GM19193 (cell line): ENCODE measurements around the gene S100A7A.

Experiments
- POLR2A ChIP-seq: IDR thresholded peaks from 4 replicates; pipeline ENCODE4 v1.6.1; 2011; ENCODE audit not compliant: insufficient read depth, insufficient read length; ENCODE audit errors: extremely low read depth

The S100A7A gene

DNA sequence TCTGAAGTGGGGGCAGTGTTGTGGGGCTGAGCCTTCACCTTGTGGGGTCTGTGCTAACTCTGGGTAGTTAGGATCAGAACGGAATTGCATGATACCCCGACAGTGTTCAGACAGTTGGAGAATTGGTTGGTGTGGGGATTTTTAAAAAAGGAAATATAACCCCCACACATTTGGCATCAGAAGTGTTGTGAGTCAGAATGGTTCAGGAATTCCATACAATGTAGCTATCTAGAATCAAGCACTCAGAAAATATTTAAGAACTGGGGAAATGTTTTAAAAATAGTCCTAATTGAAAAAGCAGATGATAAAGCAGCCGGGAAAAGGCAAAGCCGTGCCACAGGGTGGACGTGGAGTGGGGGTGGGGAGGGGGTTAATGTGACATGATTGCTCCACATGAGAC lies 50.6 kb downstream of the S100A7A start:
- no peak for TF ChIP-seq POLR2A

DNA sequence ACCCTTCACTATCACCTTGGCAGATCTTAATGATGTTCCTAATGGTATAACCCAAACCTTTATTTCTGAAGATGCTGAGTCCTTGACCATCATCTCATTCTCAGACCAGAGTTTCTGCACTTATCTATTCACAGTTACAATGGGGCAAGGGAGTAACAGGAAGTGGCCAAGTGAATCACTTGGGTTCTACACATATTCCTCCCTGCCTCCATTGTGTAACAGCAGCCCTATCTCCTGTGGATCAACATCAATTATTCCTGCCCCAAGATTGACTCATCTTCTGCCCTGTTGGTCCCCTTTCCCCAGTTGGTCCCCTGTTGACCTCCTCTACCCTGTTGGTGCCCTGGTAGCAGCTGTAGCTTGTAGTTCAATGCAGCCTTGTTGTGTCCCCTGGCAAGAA lies 54.4 kb downstream of the S100A7A start:
- no peak for TF ChIP-seq POLR2A
